NCI-H1694 (cell line): ENCODE measurements around the gene P4HB.

ENCODE experiments used
- DNase-seq: peaks from one replicate; lab custom pipeline; 2025; lab: John Stamatoyannopoulos, UW

Gene P4HB

GRCh38 chr17:81810892-81811704, 49.2 kb downstream of the P4HB start:
- no peak for DNase-seq

- DNase-seq, result no peak
These were observed 49.9 kb downstream of the P4HB start for GRCh38 chr17:81810476-81810875.

GRCh38 chr17:81809556-81809998, 50.8 kb downstream of the P4HB start:
- no peak for DNase-seq

- no peak for DNase-seq
These were observed 51.4 kb downstream of the P4HB start for GRCh38 chr17:81808778-81809555.

GRCh38 chr17:81807839-81808238, 52.5 kb downstream of the P4HB start:
- no peak for DNase-seq

- DNase-seq, result no peak
These were observed 53.1 kb downstream of the P4HB start for GRCh38 chr17:81807210-81807719.

- no peak for DNase-seq
These were observed 53.7 kb downstream of the P4HB start for GRCh38 chr17:81806461-81807209.

- DNase-seq, result no peak
These were observed 54.5 kb downstream of the P4HB start for GRCh38 chr17:81805707-81806460.

GRCh38 chr17:81804559-81805399, 55.6 kb downstream of the P4HB start:
- no peak for DNase-seq

GRCh38 chr17:81803728-81804558, 56.4 kb downstream of the P4HB start, which contains the start of gene GCGR:
Gene GCGR (plus strand): TSS chr17:81804150. CDS start chr17:81809019, 4,869 bp downstream.
- no peak for DNase-seq

- no peak for DNase-seq
These were observed 57.3 kb downstream of the P4HB start for GRCh38 chr17:81802856-81803643.

GRCh38 chr17:81802048-81802758, 58.1 kb downstream of the P4HB start:
- no peak for DNase-seq

- DNase-seq, result no peak
These were observed 59.0 kb downstream of the P4HB start for GRCh38 chr17:81801327-81801726.

- no peak for DNase-seq
These were observed 65.8 kb downstream of the P4HB start for GRCh38 chr17:81794509-81794908.

GRCh38 chr17:81794074-81794476, 66.3 kb downstream of the P4HB start:
- DNase-seq, result no peak
